HEK293 (cell line): Measurements from ENCODE around the gene DEF6.

Experiments
- CTCF ChIA-PET: fragments of 350-600 bp; formaldehyde crosslinking; extraction: SDS; loops from one replicate; lab custom pipeline; 2021; ENCODE audit warnings: antibody characterized with exemption; lab: Yijun Ruan, JAX
- POLR2A ChIA-PET: fragments of 300-600 bp; formaldehyde crosslinking; extraction: SDS; loops from one replicate; lab custom pipeline; 2020; ENCODE audit warnings: antibody characterized with exemption, inconsistent platforms; lab: Yijun Ruan, JAX
- H3K27ac ChIP-seq: fragments of 200-500 bp; sonication (Bioruptor generic); 2 replicates; pipeline ENCODE4 v1.5.1; 2014; ENCODE audit warnings: low read depth, low read length, control low read depth, inconsistent platforms; ENCODE audit errors: extremely low read depth
- H3K36me3 ChIP-seq, 2 experiments: fragments of 200-500 bp in 1 of 2; sonication (Bioruptor generic) in 1 of 2; 1 replicate in 1 of 2; 2 replicates in 1 of 2; pipeline ENCODE4 v1.5.1; 2014 to 2017; ENCODE audit warnings: inconsistent platforms in 2 of 2, low read length in 2 of 2; ENCODE audit not compliant: control insufficient read depth in 2 of 2, insufficient read depth in 1 of 2
- H3K4me1 ChIP-seq: fragments of 200-500 bp; sonication (Bioruptor generic); 2 replicates; pipeline ENCODE4 v1.5.1; 2014; ENCODE audit warnings: mild to moderate bottlenecking, low read length, inconsistent platforms; ENCODE audit not compliant: control insufficient read depth, insufficient read depth
- H3K4me3 ChIP-seq: 2 replicates; pipeline ENCODE4 v1.5.1; 2011; ENCODE audit warnings: low read depth, mild to moderate bottlenecking, control low read depth, low read length, moderate library complexity
- H3K9me3 ChIP-seq: fragments of 200-500 bp; sonication (Bioruptor generic); 2 replicates; pipeline ENCODE4 v1.5.1; 2014; ENCODE audit warnings: low read depth, low read length, inconsistent platforms; ENCODE audit not compliant: control insufficient read depth, insufficient read depth
- ZNF16 ChIP-seq: fragments of 450-650 bp; formaldehyde crosslinking; IDR thresholded peaks from 2 replicates; pipeline ENCODE4 v1.5.1; 2016; ENCODE audit warnings: low read depth, missing biosample characterization, missing genetic modification characterization
- ZNF37A ChIP-seq: fragments of 450-650 bp; IDR thresholded peaks from 2 replicates; pipeline ENCODE4 v1.5.1; 2018; ENCODE audit warnings: missing biosample characterization, missing genetic modification characterization
- TF ChIP-seq, protein P1 (sequence below): fragments of 450-650 bp; formaldehyde crosslinking; IDR thresholded peaks from 2 replicates; pipeline ENCODE4 v1.5.1; 2017; ENCODE audit warnings: missing biosample characterization, missing genetic modification characterization

Gene DEF6

GRCh38 chr6:35370785-35371493 is 73.3 kb downstream of the DEF6 start:
- CTCF ChIA-PET, result no interaction called here
- Histone ChIP-seq H3K36me3 (no peaks in the 10 kb centered on the region), H3K9me3 (no peaks in the 10 kb centered on the region), H3K4me1 (peaks cover 4% of the 10 kb centered on the region; the same call in 1 of the 2 replicates)
- TF ChIP-seq ZNF37A (tag by site-specific recombination), result no peak
- TF ChIP-seq, protein P1, sequence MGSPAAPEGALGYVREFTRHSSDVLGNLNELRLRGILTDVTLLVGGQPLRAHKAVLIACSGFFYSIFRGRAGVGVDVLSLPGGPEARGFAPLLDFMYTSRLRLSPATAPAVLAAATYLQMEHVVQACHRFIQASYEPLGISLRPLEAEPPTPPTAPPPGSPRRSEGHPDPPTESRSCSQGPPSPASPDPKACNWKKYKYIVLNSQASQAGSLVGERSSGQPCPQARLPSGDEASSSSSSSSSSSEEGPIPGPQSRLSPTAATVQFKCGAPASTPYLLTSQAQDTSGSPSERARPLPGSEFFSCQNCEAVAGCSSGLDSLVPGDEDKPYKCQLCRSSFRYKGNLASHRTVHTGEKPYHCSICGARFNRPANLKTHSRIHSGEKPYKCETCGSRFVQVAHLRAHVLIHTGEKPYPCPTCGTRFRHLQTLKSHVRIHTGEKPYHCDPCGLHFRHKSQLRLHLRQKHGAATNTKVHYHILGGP, result no peak
- TF ChIP-seq ZNF16, result no peak
- TF ChIP-seq, all 188 proteins: peak for 0
- Histone ChIP-seq H3K4me3 (no peak overlapping the region), H3K27ac (no peak overlapping the region)
- POLR2A ChIA-PET, result no interaction called here
